ENCODE data around the gene PAEP.

PAEP gene

GRCh38 chr9:135600296-135600817 is 38.8 kb downstream of the PAEP start:
- no peak for DNase-seq (ENCODE audit: low read depth)

GRCh38 chr9:135601988-135602387 is 40.4 kb downstream of the PAEP start:
- DNase-seq (ENCODE audit: low read depth): no peak

GRCh38 chr9:135602789-135603481 is 41.4 kb downstream of the PAEP start:
- DNase-seq (ENCODE audit: low read depth): no peak

GRCh38 chr9:135604437-135605237 is 43.1 kb downstream of the PAEP start:
- DNase-seq (ENCODE audit: low read depth): no peak

GRCh38 chr9:135605238-135605781 is 43.8 kb downstream of the PAEP start:
- no peak for DNase-seq (ENCODE audit: low read depth)

- DNase-seq (ENCODE audit: low read depth): no peak
Observed at GRCh38 chr9:135606885-135607259, 45.3 kb downstream of the PAEP start.

GRCh38 chr9:135607401-135608293 is 46.1 kb downstream of the PAEP start:
- no peak for DNase-seq (ENCODE audit: low read depth)

- DNase-seq (ENCODE audit: low read depth): no peak
Observed at GRCh38 chr9:135608294-135608998, 46.9 kb downstream of the PAEP start.

GRCh38 chr9:135608999-135609317 is 47.4 kb downstream of the PAEP start:
- DNase-seq (ENCODE audit: low read depth): no peak

GRCh38 chr9:135609366-135609955 is 47.9 kb downstream of the PAEP start:
- no peak for DNase-seq (ENCODE audit: low read depth)

- DNase-seq (ENCODE audit: low read depth): no peak
Observed at GRCh38 chr9:135610290-135611141, 49.0 kb downstream of the PAEP start.

- no peak for DNase-seq (ENCODE audit: low read depth)
Observed at GRCh38 chr9:135611142-135611874, 49.8 kb downstream of the PAEP start.

GRCh38 chr9:135611875-135612209 is 50.3 kb downstream of the PAEP start:
- no peak for DNase-seq (ENCODE audit: low read depth)

- no peak for DNase-seq (ENCODE audit: low read depth)
Observed at GRCh38 chr9:135612437-135612836, 50.9 kb downstream of the PAEP start.

GRCh38 chr9:135612981-135613910 is 51.7 kb downstream of the PAEP start:
- no peak for DNase-seq (ENCODE audit: low read depth)

- no peak for DNase-seq (ENCODE audit: low read depth)
Observed at GRCh38 chr9:135613946-135614805, 52.6 kb downstream of the PAEP start.

All from T-helper 22 cell (primary cell).